Ectodermal cell (in vitro differentiated cells): Measurements from ENCODE around the gene TTC32.

Experiments used
- H3K27ac ChIP-seq: 2 replicates; pipeline ENCODE4 v1.7.0; 2013; ENCODE audit warnings: mild to moderate bottlenecking, low read depth, low read length; ENCODE audit not compliant: insufficient read depth, poor library complexity, severe bottlenecking
- H3K27me3 ChIP-seq: 2 replicates; pipeline ENCODE4 v1.7.0; 2013; ENCODE audit warnings: mild to moderate bottlenecking, low read length; ENCODE audit not compliant: insufficient read depth, control insufficient read depth, poor library complexity, severe bottlenecking
- H3K36me3 ChIP-seq: one replicate; pipeline ENCODE4 v1.7.0; 2013; ENCODE audit warnings: low read length; ENCODE audit not compliant: control insufficient read depth, insufficient read depth
- H3K4me1 ChIP-seq: one replicate; pipeline ENCODE4 v1.7.0; 2013; ENCODE audit warnings: low read length; ENCODE audit not compliant: control insufficient read depth, insufficient read depth
- H3K4me3 ChIP-seq: 2 replicates; pipeline ENCODE4 v1.7.0; 2013; ENCODE audit warnings: low read depth, low read length, control low read depth; ENCODE audit not compliant: insufficient read depth
- H3K9me3 ChIP-seq: 2 replicates; pipeline ENCODE4 v1.7.0; 2013; ENCODE audit warnings: mild to moderate bottlenecking, low read length, moderate library complexity; ENCODE audit not compliant: control insufficient read depth
- WGBS, 2 experiments: methylation state at CpG; one replicate each; pipeline ENCODE4 v1.1.7; 2013; ENCODE audit warnings: missing lambda C conversion rate in 2 of 2; 5-methylcytosine and 5-hydroxymethylcytosine counted together

The TTC32 gene

GRCh38 chr2:19866771-19867170 is 35.0 kb downstream of the TTC32 start:
- WGBS, 2 experiments, result 91 to 93% methylated on average over 2 of the region's 2 CpGs

GRCh38 chr2:19865151-19865550 is 36.6 kb downstream of the TTC32 start:
- Histone ChIP-seq H3K4me3 (no peak overlapping the region), H3K9me3 (no peaks in the 10 kb centered on the region), H3K36me3 (no peaks in the 10 kb centered on the region), H3K27me3 (peaks cover 23% of the 10 kb centered on the region), H3K4me1 (peaks cover 4% of the 10 kb centered on the region), H3K27ac (no peak overlapping the region)
- WGBS, 2 experiments, result 93 to 96% methylated on average over 1 of the region's 2 CpGs

More at GRCh38 chr2:19866771-19867170, 35.0 kb downstream of the TTC32 start:
- H3K27ac ChIP-seq, result no peak overlapping the region
- H3K36me3 ChIP-seq, result no peaks in the 10 kb centered on the region
- H3K4me1 ChIP-seq, result peaks cover 4% of the 10 kb centered on the region
- no peaks in the 10 kb centered on the region for H3K9me3 ChIP-seq
- peaks cover 23% of the 10 kb centered on the region for H3K27me3 ChIP-seq
- no peak overlapping the region for H3K4me3 ChIP-seq

- WGBS, 2 experiments, result 84 to 86% methylated on average over 11 of the region's 11 CpGs
- Histone ChIP-seq H3K36me3 (no peaks in the 10 kb centered on the region), H3K27ac (no peak overlapping the region), H3K27me3 (peaks cover 20% of the 10 kb centered on the region), H3K4me3 (no peak overlapping the region), H3K4me1 (peaks cover 4% of the 10 kb centered on the region), H3K9me3 (no peaks in the 10 kb centered on the region)
These were observed 37.4 kb downstream of the TTC32 start for GRCh38 chr2:19864381-19864780.

- 16 to 18% methylated on average over 33 of the region's 33 CpGs for WGBS, 2 experiments
- no peak overlapping the region for H3K4me3 ChIP-seq
- peaks cover 1% of the 10 kb centered on the region for H3K4me1 ChIP-seq
- no peaks in the 10 kb centered on the region for H3K36me3 ChIP-seq
- H3K27ac ChIP-seq, result no peak overlapping the region
- peaks cover 11% of the 10 kb centered on the region for H3K27me3 ChIP-seq
- H3K9me3 ChIP-seq, result no peaks in the 10 kb centered on the region
These were observed 38.3 kb downstream of the TTC32 start for GRCh38 chr2:19863303-19864041.

GRCh38 chr2:19861813-19862212 is 40.0 kb downstream of the TTC32 start:
- Histone ChIP-seq H3K36me3 (no peaks in the 10 kb centered on the region), H3K4me1 (no peaks in the 10 kb centered on the region), H3K27ac (no peak overlapping the region), H3K4me3 (no peak overlapping the region), H3K9me3 (no peaks in the 10 kb centered on the region), H3K27me3 (no peaks in the 10 kb centered on the region)
- 60 to 88% methylated on average over 1 of the region's 1 CpG for WGBS, 2 experiments

- no peaks in the 10 kb centered on the region for H3K36me3 ChIP-seq
- H3K27me3 ChIP-seq, result no peaks in the 10 kb centered on the region
- H3K4me3 ChIP-seq, result no peak overlapping the region
- 94 to 97% methylated on average over 6 of the region's 6 CpGs for WGBS, 2 experiments
- H3K27ac ChIP-seq, result no peak overlapping the region
- H3K9me3 ChIP-seq, result no peaks in the 10 kb centered on the region
- H3K4me1 ChIP-seq, result no peaks in the 10 kb centered on the region
These were observed 41.8 kb downstream of the TTC32 start for GRCh38 chr2:19860022-19860421.

GRCh38 chr2:19859565-19859964 is 42.2 kb downstream of the TTC32 start:
- Histone ChIP-seq H3K4me1 (no peaks in the 10 kb centered on the region), H3K27me3 (no peaks in the 10 kb centered on the region), H3K9me3 (no peaks in the 10 kb centered on the region), H3K36me3 (no peaks in the 10 kb centered on the region), H3K4me3 (no peak overlapping the region), H3K27ac (no peak overlapping the region)
- 93% methylated on average over 10 to 11 of the region's 11 CpGs for WGBS, 2 experiments

GRCh38 chr2:19857806-19858205 is 44.0 kb downstream of the TTC32 start:
- H3K4me3 ChIP-seq, result no peak overlapping the region
- H3K4me1 ChIP-seq, result no peaks in the 10 kb centered on the region
- H3K36me3 ChIP-seq, result no peaks in the 10 kb centered on the region
- 90 to 91% methylated on average over 15 of the region's 15 CpGs for WGBS, 2 experiments
- H3K27me3 ChIP-seq, result no peaks in the 10 kb centered on the region
- H3K27ac ChIP-seq, result no peak overlapping the region
- H3K9me3 ChIP-seq, result no peaks in the 10 kb centered on the region

GRCh38 chr2:19857100-19857499 is 44.7 kb downstream of the TTC32 start:
- 94 to 95% methylated on average over 7 of the region's 7 CpGs for WGBS, 2 experiments
- Histone ChIP-seq H3K4me3 (no peak overlapping the region), H3K27ac (no peak overlapping the region), H3K36me3 (no peaks in the 10 kb centered on the region), H3K9me3 (no peaks in the 10 kb centered on the region), H3K27me3 (no peaks in the 10 kb centered on the region), H3K4me1 (no peaks in the 10 kb centered on the region)

- Histone ChIP-seq H3K36me3 (no peaks in the 10 kb centered on the region), H3K4me3 (no peak overlapping the region), H3K27ac (no peak overlapping the region), H3K27me3 (no peaks in the 10 kb centered on the region), H3K9me3 (no peaks in the 10 kb centered on the region), H3K4me1 (no peaks in the 10 kb centered on the region)
- 93 to 94% methylated on average over 15 of the region's 15 CpGs for WGBS, 2 experiments
These were observed 46.0 kb downstream of the TTC32 start for GRCh38 chr2:19855542-19856431.
